ENCODE measurements around the gene MINDY3.

Gene MINDY3

GRCh38 chr10:15859906-15860691, at the start of gene MINDY3:
Gene MINDY3 (minus strand): TSS chr10:15860507. CDS start chr10:15860299, 208 bp downstream.
- no peaks in the 10 kb centered on the region for H3K9me3 ChIP-seq (ENCODE audit: control insufficient read depth in 5 of 5, low read length in 5 of 5)
- no peaks in the 10 kb centered on the region for H3K36me3 ChIP-seq (ENCODE audit: control insufficient read depth in 5 of 5, insufficient read depth in 5 of 5, low read length in 5 of 5)
- peak within 1 kb of the TSS; percentile 80 for H3K27ac ChIP-seq (ENCODE audit: low read depth, low read length)
- peak within 1 kb of the TSS; percentile 93 to 98 (median 97) for H3K4me3 ChIP-seq (ENCODE audit: low read depth in 1 of 5, low read length in 5 of 5)
- peak within 1 kb of the TSS; percentile 71 to 96 (median 84) for H3K9ac ChIP-seq (ENCODE audit: low read length in 5 of 5)
- peaks cover 0 to 7% (median 0%) of the 10 kb centered on the region in 5 donors for H3K27me3 ChIP-seq (ENCODE audit: control insufficient read depth in 5 of 5, insufficient read depth in 4 of 5, low read length in 5 of 5)
- peaks cover 2 to 37% (median 26%) of the 10 kb centered on the region in 5 donors for H3K4me1 ChIP-seq (ENCODE audit: control insufficient read depth in 5 of 5, insufficient read depth in 5 of 5, low read length in 5 of 5)

- Histone ChIP-seq H3K27ac (ENCODE audit: low read depth, low read length) (no peak overlapping the region), H3K4me3 (ENCODE audit: low read depth in 1 of 5, low read length in 5 of 5) (no peak overlapping the region), H3K4me1 (ENCODE audit: control insufficient read depth in 5 of 5, insufficient read depth in 5 of 5, low read length in 5 of 5) (no peaks in the 10 kb centered on the region), H3K27me3 (ENCODE audit: control insufficient read depth in 5 of 5, insufficient read depth in 4 of 5, low read length in 5 of 5) (peaks cover 0 to 14% (median 10%) of the 10 kb centered on the region in 5 donors), H3K9me3 (ENCODE audit: control insufficient read depth in 5 of 5, low read length in 5 of 5) (peaks cover 0 to 4% (median 0%) of the 10 kb centered on the region in 5 donors), H3K36me3 (ENCODE audit: control insufficient read depth in 5 of 5, insufficient read depth in 5 of 5, low read length in 5 of 5) (no peaks in the 10 kb centered on the region), H3K9ac (ENCODE audit: low read length in 5 of 5) (no peak overlapping the region)
Observed at GRCh38 chr10:15901889-15902288, 41.6 kb upstream of the MINDY3 start.

GRCh38 chr10:15898046-15898445, 37.7 kb upstream of the MINDY3 start:
- H3K4me1 ChIP-seq (ENCODE audit: control insufficient read depth in 5 of 5, insufficient read depth in 5 of 5, low read length in 5 of 5), result no peaks in the 10 kb centered on the region
- no peak overlapping the region for H3K9ac ChIP-seq (ENCODE audit: low read length in 5 of 5)
- no peak overlapping the region for H3K4me3 ChIP-seq (ENCODE audit: low read depth in 1 of 5, low read length in 5 of 5)
- peaks cover 0 to 4% (median 0%) of the 10 kb centered on the region in 5 donors for H3K9me3 ChIP-seq (ENCODE audit: control insufficient read depth in 5 of 5, low read length in 5 of 5)
- no peaks in the 10 kb centered on the region for H3K36me3 ChIP-seq (ENCODE audit: control insufficient read depth in 5 of 5, insufficient read depth in 5 of 5, low read length in 5 of 5)
- H3K27ac ChIP-seq (ENCODE audit: low read depth, low read length), result no peak overlapping the region
- H3K27me3 ChIP-seq (ENCODE audit: control insufficient read depth in 5 of 5, insufficient read depth in 4 of 5, low read length in 5 of 5), result peaks cover 0 to 15% (median 10%) of the 10 kb centered on the region in 5 donors

- no peak overlapping the region for H3K4me3 ChIP-seq (ENCODE audit: low read depth in 1 of 5, low read length in 5 of 5)
- no peak overlapping the region for H3K27ac ChIP-seq (ENCODE audit: low read depth, low read length)
- peaks cover 0 to 15% (median 10%) of the 10 kb centered on the region in 5 donors for H3K27me3 ChIP-seq (ENCODE audit: control insufficient read depth in 5 of 5, insufficient read depth in 4 of 5, low read length in 5 of 5)
- H3K9me3 ChIP-seq (ENCODE audit: control insufficient read depth in 5 of 5, low read length in 5 of 5), result peaks cover 0 to 4% (median 0%) of the 10 kb centered on the region in 5 donors
- H3K36me3 ChIP-seq (ENCODE audit: control insufficient read depth in 5 of 5, insufficient read depth in 5 of 5, low read length in 5 of 5), result no peaks in the 10 kb centered on the region
- no peaks in the 10 kb centered on the region for H3K4me1 ChIP-seq (ENCODE audit: control insufficient read depth in 5 of 5, insufficient read depth in 5 of 5, low read length in 5 of 5)
- no peak overlapping the region for H3K9ac ChIP-seq (ENCODE audit: low read length in 5 of 5)
Observed at GRCh38 chr10:15897287-15897686, 37.0 kb upstream of the MINDY3 start.

GRCh38 chr10:15896654-15897053, 36.3 kb upstream of the MINDY3 start:
- no peak overlapping the region for H3K4me3 ChIP-seq (ENCODE audit: low read depth in 1 of 5, low read length in 5 of 5)
- no peaks in the 10 kb centered on the region for H3K4me1 ChIP-seq (ENCODE audit: control insufficient read depth in 5 of 5, insufficient read depth in 5 of 5, low read length in 5 of 5)
- H3K36me3 ChIP-seq (ENCODE audit: control insufficient read depth in 5 of 5, insufficient read depth in 5 of 5, low read length in 5 of 5), result no peaks in the 10 kb centered on the region
- H3K9ac ChIP-seq (ENCODE audit: low read length in 5 of 5), result no peak overlapping the region
- peaks cover 0 to 4% (median 0%) of the 10 kb centered on the region in 5 donors for H3K9me3 ChIP-seq (ENCODE audit: control insufficient read depth in 5 of 5, low read length in 5 of 5)
- no peak overlapping the region for H3K27ac ChIP-seq (ENCODE audit: low read depth, low read length)
- H3K27me3 ChIP-seq (ENCODE audit: control insufficient read depth in 5 of 5, insufficient read depth in 4 of 5, low read length in 5 of 5), result peaks cover 0 to 15% (median 6%) of the 10 kb centered on the region in 5 donors

DNA sequence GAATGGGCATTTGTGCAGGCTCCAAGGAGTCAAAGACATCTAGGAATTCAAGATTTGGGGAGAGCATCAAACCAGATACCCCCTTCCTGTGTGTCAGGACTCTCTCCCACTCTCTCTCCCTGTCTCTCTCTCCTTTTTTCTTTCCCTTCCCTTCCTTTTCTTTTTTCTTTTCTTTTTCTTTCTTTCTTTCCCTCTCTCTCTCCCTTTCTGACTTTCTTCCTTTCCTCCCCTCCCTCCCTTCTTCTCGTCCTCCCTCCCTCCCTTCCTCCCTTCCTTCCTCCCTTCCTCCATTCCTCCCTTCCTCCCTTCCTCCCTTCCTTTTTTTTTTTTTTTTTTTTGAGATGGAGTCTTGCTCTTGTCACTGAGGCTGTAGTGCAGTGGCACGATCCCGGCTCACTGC, 24.1 kb upstream of the MINDY3 start:
- Histone ChIP-seq H3K4me1 (ENCODE audit: control insufficient read depth in 5 of 5, insufficient read depth in 5 of 5, low read length in 5 of 5) (peaks cover 0 to 5% (median 0%) of the 10 kb centered on the region in 5 donors), H3K27ac (ENCODE audit: low read depth, low read length) (no peak overlapping the region), H3K27me3 (ENCODE audit: control insufficient read depth in 5 of 5, insufficient read depth in 4 of 5, low read length in 5 of 5) (peaks cover 0 to 9% (median 0%) of the 10 kb centered on the region in 5 donors), H3K36me3 (ENCODE audit: control insufficient read depth in 5 of 5, insufficient read depth in 5 of 5, low read length in 5 of 5) (no peaks in the 10 kb centered on the region), H3K9ac (ENCODE audit: low read length in 5 of 5) (no peak overlapping the region), H3K9me3 (ENCODE audit: control insufficient read depth in 5 of 5, low read length in 5 of 5) (no peaks in the 10 kb centered on the region), H3K4me3 (ENCODE audit: low read depth in 1 of 5, low read length in 5 of 5) (no peak overlapping the region)

DNA sequence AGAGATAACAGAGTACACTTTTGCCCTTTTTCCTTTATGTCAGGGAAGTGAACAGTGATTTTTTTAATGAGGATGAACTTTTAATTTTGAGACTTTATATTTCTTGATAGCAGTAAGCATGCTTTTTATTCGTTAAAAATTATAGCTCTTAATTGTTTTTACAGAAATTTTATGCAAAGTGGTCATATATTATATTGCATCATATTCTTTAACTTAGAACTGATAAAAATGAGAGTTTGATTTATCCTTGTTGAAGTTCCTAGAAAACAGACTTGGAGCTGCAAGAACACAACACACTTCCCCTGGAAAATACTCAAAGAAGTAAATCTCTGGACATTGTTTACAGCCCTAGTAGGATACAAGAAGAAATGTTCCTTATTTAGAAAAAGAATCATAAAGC, 21.2 kb upstream of the MINDY3 start:
- H3K9ac ChIP-seq (ENCODE audit: low read length in 5 of 5), result no peak overlapping the region
- H3K4me3 ChIP-seq (ENCODE audit: low read depth in 1 of 5, low read length in 5 of 5), result no peak overlapping the region
- H3K36me3 ChIP-seq (ENCODE audit: control insufficient read depth in 5 of 5, insufficient read depth in 5 of 5, low read length in 5 of 5), result no peaks in the 10 kb centered on the region
- H3K27me3 ChIP-seq (ENCODE audit: control insufficient read depth in 5 of 5, insufficient read depth in 4 of 5, low read length in 5 of 5), result peaks cover 0 to 16% (median 2%) of the 10 kb centered on the region in 5 donors
- H3K4me1 ChIP-seq (ENCODE audit: control insufficient read depth in 5 of 5, insufficient read depth in 5 of 5, low read length in 5 of 5), result peaks cover 0 to 5% (median 0%) of the 10 kb centered on the region in 5 donors
- no peak overlapping the region for H3K27ac ChIP-seq (ENCODE audit: low read depth, low read length)
- H3K9me3 ChIP-seq (ENCODE audit: control insufficient read depth in 5 of 5, low read length in 5 of 5), result no peaks in the 10 kb centered on the region

- Histone ChIP-seq H3K9me3 (ENCODE audit: control insufficient read depth in 5 of 5, low read length in 5 of 5) (no peaks in the 10 kb centered on the region), H3K27ac (ENCODE audit: low read depth, low read length) (no peak overlapping the region), H3K9ac (ENCODE audit: low read length in 5 of 5) (no peak overlapping the region), H3K4me1 (ENCODE audit: control insufficient read depth in 5 of 5, insufficient read depth in 5 of 5, low read length in 5 of 5) (peaks cover 0 to 5% (median 0%) of the 10 kb centered on the region in 5 donors), H3K36me3 (ENCODE audit: control insufficient read depth in 5 of 5, insufficient read depth in 5 of 5, low read length in 5 of 5) (no peaks in the 10 kb centered on the region), H3K27me3 (ENCODE audit: control insufficient read depth in 5 of 5, insufficient read depth in 4 of 5, low read length in 5 of 5) (peaks cover 0 to 12% (median 0%) of the 10 kb centered on the region in 5 donors), H3K4me3 (ENCODE audit: low read depth in 1 of 5, low read length in 5 of 5) (no peak overlapping the region)
Observed at GRCh38 chr10:15879663-15880062, 19.4 kb upstream of the MINDY3 start.

DNA sequence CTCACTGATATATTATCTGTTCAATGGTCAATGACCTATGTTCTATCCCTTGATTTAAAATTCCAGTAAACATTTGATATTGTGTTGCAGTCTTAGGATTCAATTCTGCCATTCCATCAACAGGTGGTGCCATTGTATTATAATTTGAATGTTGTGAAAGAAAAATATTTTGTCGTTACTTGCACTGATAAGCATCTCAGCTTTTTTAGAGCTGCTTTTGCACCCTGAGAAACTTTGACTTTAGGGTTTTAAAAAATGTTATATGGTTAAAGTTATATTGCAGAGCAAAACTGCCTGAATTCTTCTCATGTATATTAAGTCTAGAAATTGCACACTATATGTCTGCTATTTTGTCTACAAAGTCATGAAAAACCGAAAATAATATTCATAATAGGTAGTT, 18.8 kb upstream of the MINDY3 start:
- Histone ChIP-seq H3K9ac (ENCODE audit: low read length in 5 of 5) (no peak overlapping the region), H3K4me3 (ENCODE audit: low read depth in 1 of 5, low read length in 5 of 5) (no peak overlapping the region), H3K27me3 (ENCODE audit: control insufficient read depth in 5 of 5, insufficient read depth in 4 of 5, low read length in 5 of 5) (peaks cover 0 to 12% (median 0%) of the 10 kb centered on the region in 5 donors), H3K9me3 (ENCODE audit: control insufficient read depth in 5 of 5, low read length in 5 of 5) (no peaks in the 10 kb centered on the region), H3K4me1 (ENCODE audit: control insufficient read depth in 5 of 5, insufficient read depth in 5 of 5, low read length in 5 of 5) (peaks cover 0 to 5% (median 0%) of the 10 kb centered on the region in 5 donors), H3K36me3 (ENCODE audit: control insufficient read depth in 5 of 5, insufficient read depth in 5 of 5, low read length in 5 of 5) (no peaks in the 10 kb centered on the region), H3K27ac (ENCODE audit: low read depth, low read length) (no peak overlapping the region)

GRCh38 chr10:15877836-15878576, 17.7 kb upstream of the MINDY3 start:
- no peak overlapping the region for H3K4me3 ChIP-seq (ENCODE audit: low read depth in 1 of 5, low read length in 5 of 5)
- H3K27ac ChIP-seq (ENCODE audit: low read depth, low read length), result no peak overlapping the region
- peaks cover 0 to 2% (median 0%) of the 10 kb centered on the region in 5 donors for H3K9me3 ChIP-seq (ENCODE audit: control insufficient read depth in 5 of 5, low read length in 5 of 5)
- H3K4me1 ChIP-seq (ENCODE audit: control insufficient read depth in 5 of 5, insufficient read depth in 5 of 5, low read length in 5 of 5), result peaks cover 0 to 5% (median 0%) of the 10 kb centered on the region in 5 donors
- H3K9ac ChIP-seq (ENCODE audit: low read length in 5 of 5), result no peak overlapping the region
- H3K36me3 ChIP-seq (ENCODE audit: control insufficient read depth in 5 of 5, insufficient read depth in 5 of 5, low read length in 5 of 5), result no peaks in the 10 kb centered on the region
- peaks cover 0 to 12% (median 0%) of the 10 kb centered on the region in 5 donors for H3K27me3 ChIP-seq (ENCODE audit: control insufficient read depth in 5 of 5, insufficient read depth in 4 of 5, low read length in 5 of 5)

Measured in subcutaneous abdominal adipose tissue (tissue), 5 donors.